Measurements from ENCODE around the gene HDAC8.
"Not testable (repeated sequence)": the region's sequence is repeated elsewhere in the genome, so short reads cannot be mapped to it uniquely, and the experiment has no call there.

HDAC8 gene

DNA sequence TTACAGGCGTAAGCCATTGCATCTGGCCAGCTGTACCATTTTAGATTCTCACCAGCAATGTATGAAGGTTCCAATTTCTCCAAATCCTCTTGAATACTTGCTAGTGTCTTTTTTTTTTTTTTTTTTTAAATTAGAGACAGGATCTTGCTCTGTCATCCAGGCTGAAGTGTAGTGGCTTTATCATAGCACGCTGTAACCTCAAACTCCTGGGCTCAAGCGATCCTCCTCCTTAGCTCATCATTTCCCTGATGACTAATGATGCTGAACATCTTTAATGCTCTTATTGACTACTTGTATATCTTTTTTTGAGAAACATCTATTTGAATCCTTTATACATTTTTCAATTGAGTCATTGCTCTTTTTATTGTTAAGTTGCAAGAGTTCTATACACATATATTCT, 40.3 kb downstream of the HDAC8 start:
- DNase-seq = no peak

DNA sequence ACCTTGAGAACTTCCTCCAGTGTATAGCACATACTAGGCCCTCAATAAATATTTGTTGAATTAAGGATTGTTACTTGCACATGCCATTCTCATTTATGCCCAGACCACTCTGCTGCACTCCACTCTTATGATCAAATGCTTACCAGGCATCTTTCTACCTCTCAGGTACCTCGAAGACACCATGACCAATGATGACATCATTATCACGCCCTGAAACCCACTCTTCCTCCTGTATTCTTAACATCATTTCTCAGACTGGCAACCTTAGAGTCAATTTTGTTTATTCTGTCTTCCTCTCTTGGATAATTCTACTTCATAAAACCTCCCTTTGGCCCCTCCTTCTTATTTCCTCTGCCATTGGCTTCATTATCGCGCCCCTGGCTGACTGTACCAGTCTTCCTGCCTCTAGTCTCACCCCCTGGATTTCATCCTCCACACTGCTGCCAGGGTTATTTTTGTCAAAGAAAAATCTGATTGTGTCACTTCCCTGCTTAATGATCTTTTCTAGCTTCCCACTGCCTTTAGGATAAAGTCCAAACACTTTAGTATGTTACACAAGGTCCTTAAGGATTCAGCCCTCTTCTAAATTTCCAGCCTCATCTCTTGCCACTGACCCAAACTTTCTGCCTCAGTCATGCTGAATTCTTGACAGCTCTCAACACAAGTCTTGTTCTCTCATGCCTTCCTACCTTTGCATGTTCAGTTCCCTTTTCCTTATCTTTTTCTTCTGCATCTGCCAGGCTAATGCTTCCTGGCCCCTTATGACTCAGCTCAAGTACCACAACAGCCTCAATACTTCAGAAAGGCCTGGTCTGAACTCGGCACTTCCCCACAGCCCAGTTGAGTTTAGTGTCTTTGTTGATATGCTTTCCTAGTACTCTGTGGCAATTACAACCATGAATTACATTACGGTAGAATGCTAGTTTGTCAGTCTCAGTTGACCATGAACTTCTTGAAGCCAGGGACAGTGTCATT, 45.8 kb downstream of the HDAC8 start:
- no peak for DNase-seq

DNA sequence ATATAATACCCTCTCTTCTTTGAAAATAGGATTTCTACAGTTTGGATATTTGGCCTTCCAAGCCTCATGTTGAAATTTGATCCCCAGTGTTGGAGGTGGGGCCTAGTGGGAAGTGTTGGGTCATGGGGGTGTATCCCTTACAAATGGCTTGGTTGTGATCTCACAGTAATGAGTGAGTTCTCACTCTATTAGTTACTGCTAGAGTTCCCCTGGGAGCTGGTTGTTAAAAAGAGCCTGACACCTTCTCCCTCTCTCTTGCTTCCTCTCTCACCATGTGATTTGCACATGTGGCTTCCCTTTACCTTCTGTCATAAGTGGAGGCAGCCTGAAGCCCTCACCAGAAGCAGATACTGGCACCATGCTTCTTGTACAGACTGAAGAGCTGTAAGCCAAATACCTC, 73.9 kb downstream of the HDAC8 start:
- DNase-seq = no peak

DNA sequence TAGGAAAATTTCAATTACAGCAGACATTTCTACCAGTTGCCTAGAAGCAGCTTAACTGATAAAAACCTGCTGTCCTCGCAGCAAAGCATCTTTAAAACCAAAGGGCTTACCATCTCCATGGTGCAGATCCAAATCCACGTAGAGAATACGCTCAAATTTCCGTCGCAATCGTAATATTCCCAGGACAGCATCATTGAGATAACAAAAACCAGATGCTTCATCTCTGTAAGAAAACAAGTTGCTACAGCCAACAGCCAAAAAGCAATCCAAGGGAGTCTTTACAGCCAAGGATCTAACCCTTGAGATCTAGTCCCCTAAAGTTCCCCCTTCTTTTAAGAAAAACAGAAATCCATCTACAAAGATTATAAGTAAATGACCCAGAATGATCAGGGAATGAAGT, 77.6 kb downstream of the HDAC8 start:
- DNase-seq = no peak

DNA sequence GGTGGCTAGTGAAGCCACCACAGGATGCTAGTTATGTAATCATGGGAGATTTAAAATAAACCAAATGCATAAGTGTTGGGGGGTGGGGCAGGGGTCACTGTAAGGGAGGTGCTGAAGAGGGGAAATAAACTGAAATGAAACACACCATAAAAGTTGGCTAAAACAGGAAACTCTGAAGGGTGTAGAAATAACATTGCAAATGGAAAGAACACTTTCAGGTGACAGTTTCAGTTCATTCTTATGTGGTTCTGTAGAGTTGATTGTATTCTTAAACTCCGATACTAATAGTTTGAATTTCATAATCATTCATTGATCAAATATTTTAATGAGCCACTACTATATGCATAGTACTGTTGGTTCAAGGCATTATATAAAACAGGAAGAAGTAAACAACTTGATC, 80.1 kb downstream of the HDAC8 start:
- no peak for DNase-seq

DNA sequence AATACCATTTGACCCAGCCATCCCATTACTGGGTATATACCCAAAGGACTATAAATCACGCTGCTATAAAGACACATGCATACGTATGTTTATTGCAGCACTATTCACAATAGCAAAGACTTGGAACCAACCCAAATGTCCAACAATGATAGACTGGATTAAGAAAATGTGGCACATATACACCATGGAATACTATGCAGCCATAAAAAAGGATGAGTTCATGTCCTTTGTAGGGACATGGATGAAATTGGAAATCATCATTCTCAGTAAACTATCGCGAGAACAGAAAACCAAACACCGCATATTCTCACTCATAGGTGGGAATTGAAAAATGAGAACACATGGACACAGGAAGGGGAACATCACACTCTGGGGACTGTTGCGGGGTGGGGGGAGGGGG, 82.4 kb downstream of the HDAC8 start:
- not testable (repeated sequence) for DNase-seq

DNA sequence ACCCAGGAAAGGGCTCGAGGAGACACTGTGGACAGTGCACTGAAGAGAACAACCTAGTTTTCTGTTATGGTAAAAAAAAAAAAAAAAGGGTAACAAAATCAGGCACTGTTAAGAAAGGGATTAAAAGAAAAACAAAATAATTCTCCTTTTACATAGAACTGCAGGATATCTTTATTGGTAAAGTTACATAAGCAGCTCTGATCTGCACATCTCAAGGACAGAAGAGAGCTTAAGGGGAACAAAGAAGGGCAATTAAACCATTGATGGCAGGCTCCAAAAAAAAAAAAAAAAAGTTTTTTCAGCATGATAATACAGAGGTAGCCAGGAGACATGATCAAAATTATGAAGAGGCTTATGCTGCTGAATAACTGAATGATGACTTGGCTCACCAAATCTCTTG, 85.0 kb downstream of the HDAC8 start:
- DNase-seq = no peak

DNA sequence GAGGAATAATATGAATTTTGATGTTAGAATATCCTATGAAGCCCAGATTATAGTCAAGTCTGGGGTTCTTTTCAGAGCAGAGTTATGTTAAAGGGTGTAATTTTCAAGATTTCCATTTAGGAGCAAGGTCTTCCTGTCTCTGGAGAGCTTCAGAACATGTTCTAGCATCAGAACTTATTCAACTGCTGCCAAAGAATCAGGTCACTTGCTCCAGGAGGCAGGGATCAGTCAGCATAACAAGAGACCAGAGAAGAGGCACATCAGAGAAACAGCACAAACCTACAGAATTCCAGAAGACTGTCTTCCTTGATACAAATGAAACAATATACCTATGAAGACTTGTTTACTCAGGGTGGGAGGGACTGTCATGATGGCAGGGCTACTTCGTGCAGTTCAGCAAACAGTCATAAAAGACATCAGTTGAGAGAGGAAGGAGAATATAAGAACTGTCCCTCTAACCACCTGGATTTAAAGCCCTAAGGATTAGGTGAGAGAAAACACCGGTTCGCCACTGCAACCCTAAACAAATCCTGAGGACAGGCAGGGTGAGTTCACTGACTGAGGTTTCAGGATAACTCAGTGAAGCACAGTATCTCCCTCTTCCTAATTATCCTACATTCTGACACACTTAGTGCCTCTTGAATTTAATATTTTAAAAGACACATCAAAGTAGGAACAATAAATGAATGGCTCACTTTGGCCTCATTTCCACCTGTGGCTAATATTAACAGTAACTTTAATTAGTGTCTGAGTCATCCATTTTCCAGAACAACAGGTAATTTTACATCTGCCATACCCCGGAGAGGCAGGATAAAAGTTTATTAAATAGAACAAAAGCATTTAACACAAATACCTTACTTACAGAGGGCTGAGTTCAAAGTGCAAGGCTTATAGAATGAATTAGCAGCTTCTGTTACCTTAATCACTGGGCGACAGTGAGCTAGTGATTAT, 93.0 kb downstream of the HDAC8 start:
- peak in 1 of 3 experiments; percentile 27 for DNase-seq

DNA sequence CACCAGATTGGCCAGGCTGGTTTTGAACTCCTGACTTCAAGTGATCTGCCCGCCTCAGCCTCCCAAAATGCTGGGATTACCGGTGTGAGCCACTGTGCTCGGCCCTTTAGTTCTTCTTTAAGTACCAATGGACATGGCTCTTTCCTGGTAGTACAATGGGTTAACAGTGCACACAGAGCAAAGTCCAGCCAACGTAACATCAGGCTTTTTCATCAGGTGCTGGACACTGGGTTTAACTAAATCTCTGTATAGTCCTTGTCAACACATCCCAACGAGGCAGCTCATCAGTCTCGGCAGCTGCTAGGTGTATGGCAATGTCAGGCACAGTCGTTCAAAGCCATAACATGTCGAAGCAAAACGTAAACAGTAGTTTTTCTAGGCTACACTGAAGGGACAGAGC, 93.8 kb downstream of the HDAC8 start:
- DNase-seq = no peak

DNA sequence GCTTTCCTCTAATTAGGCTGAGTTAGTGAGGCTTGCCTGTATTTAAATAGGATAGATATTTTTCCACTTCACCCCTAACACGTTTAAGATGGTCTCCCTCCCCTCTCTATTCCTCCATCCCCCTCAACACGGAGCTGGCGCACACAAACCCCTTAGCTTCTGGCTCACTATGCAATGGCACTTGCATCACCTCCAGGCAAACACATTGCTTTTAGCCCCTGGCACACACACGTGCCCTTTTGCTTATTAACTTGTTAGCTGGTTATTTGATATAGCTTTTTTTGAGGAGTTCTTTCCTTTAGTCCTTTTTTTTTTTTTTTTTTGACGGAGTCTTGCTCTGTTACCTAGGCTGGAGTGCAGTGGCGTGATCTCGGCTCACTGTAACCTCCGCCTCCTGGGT, 94.3 kb downstream of the HDAC8 start:
- DNase-seq = no peak

DNA sequence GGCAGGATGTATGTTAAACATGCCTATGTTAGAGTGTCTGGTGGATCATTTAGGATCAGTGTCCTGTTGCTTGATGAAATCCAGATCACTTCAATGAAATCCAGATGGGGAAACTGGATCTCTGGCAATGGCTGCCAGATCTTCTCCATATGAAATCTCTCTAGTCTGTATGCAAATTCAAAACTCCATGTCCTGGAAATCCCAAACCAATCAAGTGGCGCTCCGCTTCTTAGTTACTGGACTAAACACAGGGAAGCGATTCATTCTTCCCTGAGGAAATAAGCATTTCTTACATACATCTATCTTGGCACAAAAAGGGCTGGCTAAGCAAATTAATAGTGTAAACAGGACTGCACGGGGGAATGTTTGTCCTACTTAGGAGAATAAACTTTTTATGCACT, 94.9 kb downstream of the HDAC8 start:
- DNase-seq = no peak

DNA sequence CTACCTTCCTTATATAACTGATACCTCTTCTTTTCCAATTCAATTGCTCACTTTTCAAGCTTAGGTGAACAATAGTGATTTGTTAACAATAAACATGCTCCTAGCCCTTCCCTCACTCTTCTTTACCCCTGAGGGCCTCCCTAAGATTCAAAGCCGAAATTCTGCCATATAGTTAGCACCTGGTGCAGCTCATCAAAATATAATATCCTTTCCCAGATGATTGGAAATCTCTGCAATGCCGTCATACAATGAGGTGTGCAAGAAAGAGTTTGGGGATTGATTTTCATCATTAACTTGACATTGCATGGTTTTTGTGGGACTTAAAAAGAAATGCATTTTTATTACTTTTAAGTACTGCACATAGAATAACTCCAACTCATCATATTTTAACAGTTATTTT, 95.3 kb downstream of the HDAC8 start:
- DNase-seq = no peak

DNA sequence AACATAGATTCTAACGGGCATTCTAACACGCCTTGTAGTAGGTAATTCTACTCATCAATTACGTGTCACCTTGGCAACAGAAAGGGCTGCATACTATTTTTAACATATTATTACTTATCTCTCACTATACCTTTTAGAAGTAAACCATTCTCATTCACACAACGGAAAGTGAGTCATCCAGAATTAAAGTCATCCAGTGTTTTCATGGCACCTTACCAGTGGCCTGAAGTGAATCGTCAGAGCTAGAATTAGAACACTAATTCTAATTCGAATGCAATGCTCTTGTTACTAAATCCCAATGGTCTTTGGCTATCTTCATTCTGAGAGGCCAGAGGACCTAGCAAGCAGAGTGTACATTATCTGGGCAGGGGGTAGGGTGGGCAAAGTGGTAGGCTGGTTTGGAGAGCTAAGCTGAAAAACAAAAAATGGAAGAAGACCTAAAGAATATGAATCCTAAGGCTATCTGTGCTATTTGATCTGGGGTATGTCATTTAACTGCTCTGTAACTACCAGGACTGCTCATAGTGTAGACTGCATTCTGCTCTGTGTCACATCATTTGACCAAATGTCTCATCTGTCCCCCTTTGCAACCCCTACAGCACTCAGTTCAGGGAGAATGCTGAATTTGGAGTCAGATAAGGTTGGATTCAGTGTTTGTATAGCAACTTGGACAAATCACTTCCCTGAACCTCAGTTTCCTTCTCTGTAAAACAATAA, 96.5 kb downstream of the HDAC8 start:
- DNase-seq = no peak

DNA sequence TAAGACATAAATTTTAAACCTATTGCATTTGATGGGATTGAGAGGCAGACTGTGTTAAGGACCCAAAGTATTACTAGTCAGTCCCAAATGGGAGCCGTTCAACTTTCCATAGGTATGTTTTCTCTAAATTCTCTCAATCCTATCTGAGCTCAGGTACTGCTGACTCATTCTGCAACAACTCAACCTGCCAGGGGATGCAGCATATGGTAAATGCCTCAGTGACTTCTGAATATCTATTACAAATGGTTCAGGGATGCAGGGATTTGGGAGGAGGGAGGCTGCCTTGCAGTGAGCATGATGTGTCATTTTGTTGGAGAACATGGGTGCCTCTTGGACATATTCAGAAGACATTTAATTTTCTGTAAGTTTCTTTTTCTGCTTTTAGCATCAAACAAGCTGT, 97.3 kb downstream of the HDAC8 start:
- DNase-seq = no peak

DNA sequence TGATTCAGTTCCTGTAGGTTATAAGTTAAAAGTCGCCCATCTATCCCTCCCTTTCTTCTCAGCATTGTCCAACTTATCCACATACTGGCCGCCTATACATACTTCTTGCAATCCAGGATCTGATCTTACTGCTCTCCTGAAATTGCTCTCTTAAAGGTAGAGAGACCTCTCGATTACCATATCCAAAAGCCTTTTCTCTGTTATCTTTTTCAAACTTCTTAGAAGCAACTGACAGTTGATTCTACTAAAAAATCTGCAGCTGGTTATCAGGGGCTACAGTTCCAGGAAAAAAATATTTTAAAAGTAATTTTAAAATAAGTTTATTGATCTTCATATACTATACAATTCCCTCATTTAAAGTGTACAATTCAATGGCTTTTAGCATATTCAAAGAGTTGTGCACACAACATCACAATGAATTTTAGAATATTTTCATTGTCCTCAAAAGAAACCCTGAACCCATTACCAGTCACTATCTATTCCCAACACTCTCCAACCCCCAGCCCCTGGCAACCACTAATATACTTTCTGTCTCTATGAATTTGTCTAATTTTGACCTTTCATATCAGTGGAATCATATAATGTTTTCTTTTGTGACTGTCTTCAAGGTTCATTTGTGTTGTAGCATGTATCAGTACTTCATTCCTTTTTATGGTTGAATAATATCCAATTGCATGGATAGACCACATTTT, 102.0 kb downstream of the HDAC8 start:
- no peak for DNase-seq

DNA sequence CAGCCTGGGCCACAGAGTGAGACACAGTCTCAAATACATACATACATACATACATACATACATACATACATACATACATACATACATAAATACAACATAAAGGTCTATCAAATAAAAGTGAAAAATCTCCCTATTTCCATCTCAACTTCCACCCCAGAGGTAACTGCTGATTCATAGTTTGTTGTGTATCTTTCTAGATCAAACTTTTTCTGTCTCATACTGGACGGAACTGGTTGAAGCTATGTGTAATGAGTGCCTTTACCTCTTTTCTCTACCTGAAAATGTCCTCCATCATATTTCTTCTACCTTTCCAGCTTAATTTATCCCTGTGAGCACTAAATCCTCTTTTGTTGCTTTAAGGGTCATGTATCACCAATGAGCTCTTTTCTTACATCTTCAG, 102.5 kb downstream of the HDAC8 start:
- DNase-seq = no peak

DNA sequence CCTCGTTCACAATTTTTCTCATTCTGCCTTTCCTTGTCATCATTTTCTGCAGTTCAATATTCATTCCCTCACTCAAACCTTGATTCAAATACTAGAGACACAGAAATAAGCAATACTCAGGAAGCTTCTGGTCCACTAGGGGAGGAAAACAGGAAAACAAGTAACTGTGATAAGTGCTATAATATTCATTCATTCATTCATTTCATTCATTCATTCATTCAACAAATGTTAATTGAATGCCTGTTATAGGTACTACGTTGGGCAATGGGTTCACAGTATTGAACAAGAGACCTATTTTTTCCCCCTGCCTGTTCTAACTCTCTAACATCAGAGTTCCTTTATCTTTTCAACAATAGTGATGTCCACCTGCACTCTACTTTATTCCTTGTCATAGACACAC, 104.0 kb downstream of the HDAC8 start:
- no peak for DNase-seq

DNA sequence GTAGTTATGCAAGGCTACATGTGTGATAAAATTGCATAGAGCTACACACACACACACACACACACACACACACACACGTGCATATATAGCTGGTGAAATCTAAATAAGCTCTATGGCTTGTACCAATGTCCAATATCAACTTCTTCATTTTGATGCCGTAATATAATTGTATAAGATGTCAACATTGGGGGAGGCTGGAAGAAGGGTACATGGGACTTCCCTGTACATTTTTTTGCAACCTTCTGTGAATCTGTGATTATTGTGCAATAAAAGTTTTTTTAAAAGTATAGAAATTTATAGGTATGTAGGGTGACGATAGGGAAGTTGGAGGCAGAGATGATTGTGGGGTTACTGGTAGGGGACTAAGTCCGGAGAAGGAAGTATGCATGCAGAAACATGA, 105.5 kb downstream of the HDAC8 start:
- no peak for DNase-seq

DNA sequence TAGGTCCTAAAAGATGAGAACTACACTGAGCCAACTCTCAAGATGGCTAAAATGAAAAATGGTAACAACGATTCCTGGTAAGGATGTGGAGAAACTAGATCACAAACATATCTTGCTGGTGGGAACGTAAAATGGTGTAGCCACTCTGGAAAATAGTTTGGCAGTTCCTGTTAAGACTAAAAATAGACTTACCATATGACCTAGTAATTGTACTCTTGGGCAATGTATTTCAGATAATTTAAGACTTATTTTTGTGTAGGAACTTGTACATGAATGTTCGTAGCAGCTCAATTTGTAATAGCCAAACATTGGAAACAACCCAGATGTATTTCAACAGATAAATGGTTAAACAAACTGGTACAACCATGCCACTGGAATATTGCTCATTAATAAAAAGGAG, 106.2 kb downstream of the HDAC8 start:
- no peak for DNase-seq

DNA sequence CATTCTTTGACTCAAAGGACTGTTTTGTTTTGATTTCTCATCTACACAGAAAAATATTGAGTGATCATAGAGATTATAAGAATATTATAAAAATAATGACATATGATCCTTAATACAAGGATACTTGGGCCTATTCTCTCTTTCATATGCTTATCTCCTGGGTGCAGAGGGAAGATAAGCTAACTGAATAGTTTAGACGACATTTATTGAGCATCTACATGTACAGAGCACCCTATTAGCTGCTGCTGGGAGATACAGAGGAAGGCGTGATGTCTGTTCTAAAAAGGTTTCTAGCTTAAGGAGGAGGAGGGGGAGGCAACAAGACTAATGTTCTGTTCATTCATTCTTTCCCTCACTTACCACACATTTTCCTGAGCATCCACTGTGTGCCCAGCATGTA, 106.8 kb downstream of the HDAC8 start:
- no peak for DNase-seq

DNA sequence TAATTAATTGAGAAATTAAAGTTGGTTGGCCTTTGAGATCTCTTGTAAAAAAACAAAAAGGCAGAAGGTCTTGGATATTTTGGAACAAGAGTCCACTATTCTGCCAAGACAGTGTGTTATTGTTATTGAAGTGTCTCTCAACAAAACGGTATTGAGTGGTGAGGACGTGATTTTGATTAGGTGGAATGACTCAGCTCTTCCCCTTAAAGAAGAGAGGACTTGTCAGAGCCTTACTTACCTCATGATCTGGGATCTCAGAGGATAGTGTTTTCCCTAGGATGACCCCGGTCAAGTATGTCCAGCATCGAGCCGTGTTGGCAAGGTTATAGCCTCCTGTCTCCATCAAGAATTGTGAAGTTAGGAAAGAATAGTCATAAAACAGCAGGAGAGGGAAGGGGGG, 110.9 kb downstream of the HDAC8 start:
- DNase-seq = no peak

DNA sequence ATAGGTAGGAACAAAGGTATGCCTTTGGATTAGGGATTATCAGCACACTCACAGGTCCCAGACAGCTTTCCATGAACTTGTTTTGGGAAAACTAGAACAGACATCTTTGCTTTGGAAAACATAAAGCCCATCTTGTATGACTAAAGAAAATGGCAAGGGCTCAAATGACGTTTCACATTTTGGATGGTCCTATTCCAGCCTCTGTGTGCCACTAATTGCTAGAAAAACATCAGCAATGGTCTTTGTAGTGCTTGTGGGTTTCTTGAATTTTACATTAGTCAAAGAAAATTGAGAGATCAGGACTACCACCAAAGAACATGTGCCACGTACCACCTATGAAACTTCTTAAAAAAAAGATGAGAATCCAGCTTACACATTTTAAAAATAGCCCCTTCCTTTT, 111.4 kb downstream of the HDAC8 start:
- no peak for DNase-seq

DNA sequence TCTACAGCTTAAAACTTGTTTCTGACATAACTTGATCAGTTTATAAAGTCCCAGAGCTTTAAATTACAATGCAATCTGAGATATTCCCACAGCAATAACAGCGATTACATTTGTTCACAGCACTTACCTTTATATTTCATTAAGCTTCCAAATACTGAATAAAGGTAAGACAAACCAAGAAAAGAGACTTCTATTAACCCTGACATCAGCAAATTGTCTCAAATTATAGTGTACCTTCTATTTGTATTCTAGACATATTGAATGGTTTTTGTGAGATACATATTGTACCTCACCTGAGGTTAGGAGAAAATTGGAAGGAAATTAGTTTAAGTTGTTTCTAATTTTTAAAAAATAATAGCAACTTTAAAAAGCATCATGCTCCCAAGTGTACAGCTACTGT, 111.9 kb downstream of the HDAC8 start:
- DNase-seq = no peak

All from NCI-H1417 (cell line).